ENCODE measurements around the gene CLK2.

Gene CLK2

GRCh38 chr1:155263067-155263466, 10.2 kb downstream of the CLK2 start:
- TF ChIP-seq CTCF (IDR thresholded peaks at IDR 0.05; ENCODE audit: borderline replicate concordance, insufficient read depth, low read depth, low read length), result no peak

GRCh38 chr1:155261852-155262673, 11.2 kb downstream of the CLK2 start, which contains the start of gene SCAMP3:
SCAMP3 (minus strand) TSS chr1:155262360; CDS start chr1:155262151, 209 bp downstream.
- no peak for TF ChIP-seq CTCF (IDR thresholded peaks at IDR 0.05; ENCODE audit: borderline replicate concordance, insufficient read depth, low read depth, low read length)

More at GRCh38 chr1:155263067-155263466, 10.2 kb downstream of the CLK2 start:
- no peak overlapping the region for H3K4me3 ChIP-seq (ENCODE audit: low read depth, low read length)

GRCh38 chr1:155261493-155261851, 11.8 kb downstream of the CLK2 start:
- TF ChIP-seq CTCF (IDR thresholded peaks at IDR 0.05; ENCODE audit: borderline replicate concordance, insufficient read depth, low read depth, low read length), result no peak
- peak overlapping the region; percentile 92 for H3K4me3 ChIP-seq (ENCODE audit: low read depth, low read length)

More at GRCh38 chr1:155261852-155262673, 11.2 kb downstream of the CLK2 start, which contains the start of gene SCAMP3:
- peak within 1 kb of the TSS; percentile 92 for H3K4me3 ChIP-seq (ENCODE audit: low read depth, low read length)

GRCh38 chr1:155260276-155260675, 13.0 kb downstream of the CLK2 start:
- no peak for TF ChIP-seq CTCF (IDR thresholded peaks at IDR 0.05; ENCODE audit: borderline replicate concordance, insufficient read depth, low read depth, low read length)
- H3K4me3 ChIP-seq (ENCODE audit: low read depth, low read length), result no peak overlapping the region

- TF ChIP-seq CTCF (IDR thresholded peaks at IDR 0.05; ENCODE audit: borderline replicate concordance, insufficient read depth, low read depth, low read length), result no peak
- H3K4me3 ChIP-seq (ENCODE audit: low read depth, low read length), result no peak overlapping the region
Measured at GRCh38 chr1:155256058-155256852, 17.0 kb downstream of the CLK2 start.

- 0 out of 2 replicates have a peak, but pooled peaks have one; percentile 0 for TF ChIP-seq CTCF (IDR thresholded peaks at IDR 0.05; ENCODE audit: borderline replicate concordance, insufficient read depth, low read depth, low read length)
- peak within 1 kb of the TSS; percentile 68 for H3K4me3 ChIP-seq (ENCODE audit: low read depth, low read length)
Measured at GRCh38 chr1:155255243-155256007, 17.9 kb downstream of the CLK2 start, which contains the start of gene ENTREP3. ENTREP3 (minus strand) TSS chr1:155255483; CDS start chr1:155254877, 606 bp downstream.

All from GM12875 (cell line).